Prostate gland (tissue), 2 donors: ENCODE measurements around the gene LRRC74A. TPM values are rescaled to one million over a fixed set of nuclear protein-coding genes. Genes with fewer than 3 reads are reported as not detected.
"Not testable (repeated sequence)": the region's sequence is repeated elsewhere in the genome, so short reads cannot be mapped to it uniquely, and the experiment has no call there.

Experiments
- DNase-seq: peaks from one replicate; pipeline ENCODE4 v3.0.0-alpha.2; 2019; ENCODE audit warnings: low spot score
- H3K27ac ChIP-seq, 2 donors: fragments of 200-600 bp; sonication (generic); 2 replicates each; pipeline ENCODE4 v1.5.1; 2017 to 2019
- H3K27me3 ChIP-seq: fragments of 200-600 bp; sonication (generic); replicated peaks from 2 replicates; pipeline ENCODE4 v1.5.1; 2019; ENCODE audit not compliant: insufficient read depth
- H3K36me3 ChIP-seq, 2 donors: fragments of 200-600 bp; sonication (generic); 1 replicate in 1 of 2; 2 replicates in 1 of 2; pipeline versions ENCODE4 v1.5.1 to v1.8.1; 2017 to 2019
- H3K4me1 ChIP-seq: fragments of 200-600 bp; sonication (generic); replicated peaks from 2 replicates; pipeline ENCODE4 v1.5.1; 2019
- H3K4me3 ChIP-seq, 2 donors: fragments of 200-600 bp; sonication (generic); 2 replicates each; pipeline ENCODE4 v1.5.1; 2017 to 2019
- H3K9me3 ChIP-seq: fragments of 200-600 bp; sonication (generic); 2 replicates; pipeline ENCODE4 v1.5.1; 2017
- CTCF ChIP-seq, 4 experiments: fragments of 200-600 bp in 2 of 4; fragments of 450-650 bp in 2 of 4; sonication (generic) in 2 of 4; IDR thresholded peaks; 1 replicate in 3 of 4; 2 replicates in 1 of 4; pipeline ENCODE4 v1.5.1; 2016 to 2019; ENCODE audit warnings: antibody characterized with exemption in 4 of 4, mild to moderate bottlenecking in 2 of 4, moderate library complexity in 2 of 4
- POLR2A ChIP-seq: fragments of 450-650 bp; IDR thresholded peaks from one replicate; pipeline ENCODE4 v1.6.1; 2016; ENCODE audit warnings: antibody characterized with exemption, mild to moderate bottlenecking
- POLR2AphosphoS5 ChIP-seq: sonication (generic); formaldehyde crosslinking; IDR thresholded peaks from one replicate; pipeline ENCODE4 v1.6.1; 2017; ENCODE audit warnings: antibody characterized with exemption
- WGBS: methylation state at CpG from one replicate; pipeline ENCODE4 v1.1.5; 2018; 5-methylcytosine and 5-hydroxymethylcytosine counted together
- intact Hi-C: fragments of 100-400 bp; cut with DNase I; formaldehyde crosslinking; loops from one replicate; pipeline ENCODE4 v1.14.2; 2022
- total RNA-seq, 2 donors: library from RNA; depleted of rRNA; stranded (reverse); fragments of >200 nt; gene quantifications; one replicate each; pipeline ENCODE4 v1.1.0, GENCODE V29; 2016

The LRRC74A gene
- total RNA-seq, 2 donors from 2014 or later: 6.0 TPM; not detected in 1

GRCh38 chr14:76908834-76909233, 82.6 kb downstream of the LRRC74A start:
- peaks cover 15% of the 10 kb centered on the region for H3K4me1 ChIP-seq
- no peaks in the 10 kb centered on the region for H3K36me3 ChIP-seq
- no peak overlapping the region for H3K4me3 ChIP-seq
- TF ChIP-seq CTCF (IDR thresholded peaks at IDR 0.05) (no peak), POLR2A (no peak), POLR2AphosphoS5 (no peak)
- H3K9me3 ChIP-seq: no peaks in the 10 kb centered on the region
- WGBS: 86% methylated on average over 3 of the region's 3 CpGs
- no peaks in the 10 kb centered on the region for H3K27me3 ChIP-seq
- no peak overlapping the region for H3K27ac ChIP-seq
- DNase-seq: no peak
- intact Hi-C loops: no loop called here

- no peaks in the 10 kb centered on the region for H3K36me3 ChIP-seq
- no peaks in the 10 kb centered on the region for H3K9me3 ChIP-seq
- peaks cover 11% of the 10 kb centered on the region for H3K4me1 ChIP-seq
- H3K27ac ChIP-seq: no peak overlapping the region
- 76% methylated on average over 2 of the region's 2 CpGs for WGBS
- TF ChIP-seq POLR2AphosphoS5 (peak; percentile 11), CTCF (IDR thresholded peaks at IDR 0.05) (no peak)
- no peak overlapping the region for H3K4me3 ChIP-seq
- intact Hi-C loops: no loop called here
- DNase-seq: no peak
- no peaks in the 10 kb centered on the region for H3K27me3 ChIP-seq
Observed at GRCh38 chr14:76909266-76909665, 83.1 kb downstream of the LRRC74A start.

GRCh38 chr14:76910371-76910890, 84.2 kb downstream of the LRRC74A start:
- intact Hi-C loops: loop anchor here (5.0 kb wide), 1 partner anchor 157 kb away; no protein-coding TSS in a partner anchor
- DNase-seq: no peak
- 75% methylated on average over 4 of the region's 4 CpGs for WGBS
- no peaks in the 10 kb centered on the region for H3K27me3 ChIP-seq
- H3K36me3 ChIP-seq: no peaks in the 10 kb centered on the region
- H3K4me1 ChIP-seq: peaks cover 8% of the 10 kb centered on the region
- H3K9me3 ChIP-seq: no peaks in the 10 kb centered on the region
- TF ChIP-seq POLR2AphosphoS5: no peak
- TF ChIP-seq POLR2A: no peak
- TF ChIP-seq CTCF (IDR thresholded peaks at IDR 0.05): no peak
- no peak overlapping the region for H3K4me3 ChIP-seq
- H3K27ac ChIP-seq: no peak overlapping the region

- H3K4me1 ChIP-seq: peaks cover 4% of the 10 kb centered on the region
- no peaks in the 10 kb centered on the region for H3K9me3 ChIP-seq
- TF ChIP-seq POLR2AphosphoS5 (no peak), POLR2A (no peak)
- H3K36me3 ChIP-seq: no peaks in the 10 kb centered on the region
- no peak overlapping the region for H3K4me3 ChIP-seq
- intact Hi-C loops: loop anchor here (5.0 kb wide), 1 partner anchor 156 kb away; no protein-coding TSS in a partner anchor
- H3K27me3 ChIP-seq: no peaks in the 10 kb centered on the region
- 37% methylated on average over 1 of the region's 1 CpG for WGBS
- no peak for DNase-seq
- H3K27ac ChIP-seq: no peak overlapping the region
Observed at GRCh38 chr14:76911473-76911872, 85.3 kb downstream of the LRRC74A start.

GRCh38 chr14:76914533-76915081, 88.4 kb downstream of the LRRC74A start:
- not testable (repeated sequence) for H3K27me3 ChIP-seq, H3K27ac ChIP-seq, H3K36me3 ChIP-seq, H3K9me3 ChIP-seq, H3K4me3 ChIP-seq
- WGBS: 64% methylated on average over 8 of the region's 8 CpGs
- DNase-seq: peak; percentile 61
- peaks cover 32% of the 10 kb centered on the region for H3K4me1 ChIP-seq
- intact Hi-C loops: loop anchor here (5.0 kb wide), 1 partner anchor 153 kb away; no protein-coding TSS in a partner anchor
- TF ChIP-seq POLR2AphosphoS5: peak; percentile 45
